ENCODE data around the gene PPIL4.

GRCh38 chr6:149488815-149489214, 57.0 kb downstream of the PPIL4 start:
- no peak for TF ChIP-seq RAD21 (IDR thresholded peaks at IDR 0.05; ENCODE audit: insufficient read depth, low read depth, low read length)
- no peak for TF ChIP-seq SUZ12 (IDR thresholded peaks at IDR 0.05; ENCODE audit: unreplicated experiment)
